Common myeloid progenitor, CD34-positive (primary cell): Measurements from ENCODE around the gene SCN2A.
A peak's percentile ranks its signal among the peaks of the same experiment; 100 is the strongest.

Experiments
- CTCF ChIA-PET: fragments of 350-600 bp; sonication (Branson Sonifier 250); formaldehyde crosslinking; loops from one replicate; lab custom pipeline; 2021; ENCODE audit warnings: antibody characterized with exemption; lab: Charles Lee
- POLR2A ChIA-PET: fragments of 350-600 bp; sonication (Branson Sonifier 250); formaldehyde crosslinking; loops from one replicate; lab custom pipeline; 2021; ENCODE audit warnings: antibody characterized with exemption; lab: Charles Lee
- DNase-seq, 3 donors: peaks; one replicate each; pipeline versions ENCODE4 v3.0.0 to v3.0.0-alpha.2; 2013
- H3K27ac ChIP-seq, 2 experiments: 1 replicate in 1 of 2; 2 replicates in 1 of 2; pipeline ENCODE4 v1.7.0; 2013; ENCODE audit warnings: inconsistent platforms in 2 of 2, low read length in 2 of 2, mild to moderate bottlenecking in 2 of 2, low read depth in 1 of 2, moderate library complexity in 1 of 2; ENCODE audit not compliant: severe bottlenecking in 2 of 2, insufficient read depth in 1 of 2, poor library complexity in 1 of 2
- H3K27me3 ChIP-seq, 5 experiments: replicated peaks in 2 of 5; 1 replicate in 3 of 5; 2 replicates in 2 of 5; pipeline versions ENCODE4 v1.6.1 to v1.7.0; 2013; ENCODE audit warnings: low read length in 4 of 5, mild to moderate bottlenecking in 2 of 5, moderate library complexity in 2 of 5, inconsistent platforms in 1 of 5; ENCODE audit not compliant: insufficient read depth in 5 of 5, control insufficient read depth in 4 of 5
- H3K36me3 ChIP-seq, 4 experiments: 1 replicate in 2 of 4; 2 replicates in 2 of 4; pipeline versions ENCODE4 v1.6.1 to v1.7.0; 2013; ENCODE audit warnings: low read length in 3 of 4, control low read depth in 1 of 4, mild to moderate bottlenecking in 1 of 4; ENCODE audit not compliant: control insufficient read depth in 4 of 4, insufficient read depth in 4 of 4
- H3K4me1 ChIP-seq, 4 experiments: 1 replicate in 3 of 4; 2 replicates in 1 of 4; pipeline versions ENCODE4 v1.6.1 to v1.7.1; 2013; ENCODE audit warnings: low read length in 3 of 4, mild to moderate bottlenecking in 3 of 4, control low read depth in 1 of 4, inconsistent platforms in 1 of 4, moderate library complexity in 1 of 4; ENCODE audit not compliant: control insufficient read depth in 4 of 4, insufficient read depth in 4 of 4; ENCODE audit errors: control extremely low read depth in 1 of 4
- H3K4me3 ChIP-seq, 7 experiments: 1 replicate in 4 of 7; 2 replicates in 3 of 7; pipeline versions ENCODE4 v1.5.1 to v1.7.0; 2013; ENCODE audit warnings: mild to moderate bottlenecking in 7 of 7, low read length in 6 of 7, moderate library complexity in 6 of 7, inconsistent platforms in 2 of 7, low read depth in 2 of 7, control low read depth in 1 of 7; ENCODE audit not compliant: insufficient read depth in 4 of 7, control insufficient read depth in 1 of 7; ENCODE audit errors: extremely low read depth in 1 of 7
- H3K9me3 ChIP-seq, 5 experiments: 1 replicate in 4 of 5; 2 replicates in 1 of 5; pipeline versions ENCODE4 v1.6.1 to v1.7.1; 2013; ENCODE audit warnings: low read length in 4 of 5, mild to moderate bottlenecking in 2 of 5, inconsistent platforms in 1 of 5, low read depth in 1 of 5, moderate library complexity in 1 of 5; ENCODE audit not compliant: control insufficient read depth in 4 of 5, insufficient read depth in 2 of 5; ENCODE audit errors: control extremely low read depth in 1 of 5
- WGBS: methylation state at CpG from one replicate; pipeline ENCODE4 v1.1.5; 2013; ENCODE audit not compliant: insufficient coverage; 5-methylcytosine and 5-hydroxymethylcytosine counted together

The SCN2A gene

GRCh38 chr2:165425556-165425955, 186.3 kb downstream of the SCN2A start:
- no peak for DNase-seq
- Histone ChIP-seq H3K27ac (no peak overlapping the region), H3K9me3 (peaks cover 0 to 7% (median 2%) of the 10 kb centered on the region in 5 experiments), H3K27me3 (no peaks in the 10 kb centered on the region), H3K4me1 (no peaks in the 10 kb centered on the region), H3K36me3 (no peaks in the 10 kb centered on the region), H3K4me3 (no peak overlapping the region)
- WGBS = 100% methylated on average over 2 of the region's 2 CpGs
- CTCF ChIA-PET = no interaction called here
- POLR2A ChIA-PET = no interaction called here

GRCh38 chr2:165427686-165428085, 188.5 kb downstream of the SCN2A start:
- Histone ChIP-seq H3K4me3 (no peak overlapping the region), H3K4me1 (no peaks in the 10 kb centered on the region), H3K27ac (no peak overlapping the region), H3K27me3 (no peaks in the 10 kb centered on the region), H3K9me3 (peaks cover 0 to 5% (median 2%) of the 10 kb centered on the region in 5 experiments), H3K36me3 (no peaks in the 10 kb centered on the region)
- ChIA-PET CTCF (interaction anchor here (0.6 to 1.0 kb wide), 2 partner anchors 8 to 136 kb away, joined by 3 to 4 read pairs; no protein-coding TSS in a partner anchor), POLR2A (no interaction called here)
- no peak for DNase-seq
- 93% methylated on average over 3 of the region's 4 CpGs for WGBS

GRCh38 chr2:165428926-165429325, 189.7 kb downstream of the SCN2A start:
- 17% methylated on average over 1 of the region's 1 CpG for WGBS
- no peaks in the 10 kb centered on the region for H3K27me3 ChIP-seq
- peaks cover 0 to 4% (median 0%) of the 10 kb centered on the region in 5 experiments for H3K9me3 ChIP-seq
- ChIA-PET CTCF (no interaction called here), POLR2A (no interaction called here)
- DNase-seq = peak in 2 of 3 donors; percentile 3 to 6
- no peak overlapping the region for H3K4me3 ChIP-seq
- no peaks in the 10 kb centered on the region for H3K4me1 ChIP-seq
- H3K27ac ChIP-seq = no peak overlapping the region
- H3K36me3 ChIP-seq = no peaks in the 10 kb centered on the region

GRCh38 chr2:165431014-165431413, 191.8 kb downstream of the SCN2A start:
- H3K27me3 ChIP-seq = no peaks in the 10 kb centered on the region
- H3K36me3 ChIP-seq = no peaks in the 10 kb centered on the region
- peaks cover 0 to 2% (median 0%) of the 10 kb centered on the region in 5 experiments for H3K9me3 ChIP-seq
- no peak overlapping the region for H3K4me3 ChIP-seq
- no peak for DNase-seq
- no peaks in the 10 kb centered on the region for H3K4me1 ChIP-seq
- H3K27ac ChIP-seq = no peak overlapping the region
- POLR2A ChIA-PET = no interaction called here
- CTCF ChIA-PET = no interaction called here

GRCh38 chr2:165432234-165432966, 193.2 kb downstream of the SCN2A start:
- H3K27me3 ChIP-seq = no peaks in the 10 kb centered on the region
- no peak for DNase-seq
- no peaks in the 10 kb centered on the region for H3K9me3 ChIP-seq
- no peak overlapping the region for H3K27ac ChIP-seq
- no peaks in the 10 kb centered on the region for H3K36me3 ChIP-seq
- H3K4me1 ChIP-seq = peaks cover 0 to 5% (median 0%) of the 10 kb centered on the region in 4 experiments
- no peak overlapping the region for H3K4me3 ChIP-seq
- POLR2A ChIA-PET = interaction anchor here (0.9 kb wide), 1 partner anchor 49 kb away, joined by 3 read pairs; no protein-coding TSS in a partner anchor
- CTCF ChIA-PET = interaction anchor here (0.9 kb wide), 1 partner anchor 17 kb away, joined by 4 read pairs; no protein-coding TSS in a partner anchor

- Histone ChIP-seq H3K27me3 (no peaks in the 10 kb centered on the region), H3K4me1 (peaks cover 0 to 5% (median under 1%) of the 10 kb centered on the region in 4 experiments), H3K4me3 (no peak overlapping the region), H3K36me3 (no peaks in the 10 kb centered on the region), H3K27ac (no peak overlapping the region), H3K9me3 (no peaks in the 10 kb centered on the region)
- ChIA-PET POLR2A (no interaction called here), CTCF (interaction anchor here (1.3 kb wide), 1 partner anchor 8 kb away, joined by 4 read pairs; no protein-coding TSS in a partner anchor)
- DNase-seq = no peak
- WGBS = 100% methylated on average over 1 of the region's 1 CpG
Observed at GRCh38 chr2:165434865-165435496, 195.8 kb downstream of the SCN2A start.

GRCh38 chr2:165435611-165436010, 196.4 kb downstream of the SCN2A start:
- no peak for DNase-seq
- ChIA-PET POLR2A (no interaction called here), CTCF (no interaction called here)
- Histone ChIP-seq H3K36me3 (no peaks in the 10 kb centered on the region), H3K27me3 (no peaks in the 10 kb centered on the region), H3K4me1 (peaks cover 0 to 7% (median 3%) of the 10 kb centered on the region in 4 experiments), H3K27ac (no peak overlapping the region), H3K4me3 (no peak overlapping the region), H3K9me3 (no peaks in the 10 kb centered on the region)
- no CpG with 5 or more reads among the region's 1 CpG for WGBS
